DMS153 treated with DMSO at 0.1 percent for 48 hours (cell line): ENCODE results near the gene IRF6.

Experiments
- DNase-seq: peaks from one replicate; lab custom pipeline; 2025; ENCODE audit not compliant: unreplicated experiment; lab: John Stamatoyannopoulos, UW

Gene IRF6

GRCh38 chr1:209761011-209761635 lies 44.8 kb downstream of the IRF6 start:
- DNase-seq, result no peak

GRCh38 chr1:209759829-209760359 lies 46.0 kb downstream of the IRF6 start:
- DNase-seq, result no peak

DNA sequence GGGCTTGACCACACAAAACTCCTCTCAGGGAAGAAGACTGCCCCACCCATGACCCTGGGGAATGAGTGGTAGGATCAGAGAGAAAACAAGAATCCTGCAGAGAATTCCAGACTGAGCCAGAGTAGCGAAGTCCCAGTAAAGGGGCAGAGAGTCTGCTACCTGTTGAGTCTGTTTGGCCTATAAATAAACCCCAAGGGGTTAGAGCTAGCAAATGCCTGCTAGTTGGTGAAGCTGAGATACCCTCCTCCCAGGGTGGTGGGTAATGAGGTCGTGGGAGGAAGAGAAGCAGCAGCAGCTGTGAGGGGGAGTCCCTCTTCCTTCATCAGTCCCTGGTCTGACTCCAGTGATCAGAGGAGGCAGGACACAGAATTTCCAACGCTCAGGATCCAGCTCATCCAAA lies 47.5 kb downstream of the IRF6 start:
- no peak for DNase-seq

GRCh38 chr1:209756615-209757445 lies 49.1 kb downstream of the IRF6 start:
- DNase-seq, result no peak

DNA sequence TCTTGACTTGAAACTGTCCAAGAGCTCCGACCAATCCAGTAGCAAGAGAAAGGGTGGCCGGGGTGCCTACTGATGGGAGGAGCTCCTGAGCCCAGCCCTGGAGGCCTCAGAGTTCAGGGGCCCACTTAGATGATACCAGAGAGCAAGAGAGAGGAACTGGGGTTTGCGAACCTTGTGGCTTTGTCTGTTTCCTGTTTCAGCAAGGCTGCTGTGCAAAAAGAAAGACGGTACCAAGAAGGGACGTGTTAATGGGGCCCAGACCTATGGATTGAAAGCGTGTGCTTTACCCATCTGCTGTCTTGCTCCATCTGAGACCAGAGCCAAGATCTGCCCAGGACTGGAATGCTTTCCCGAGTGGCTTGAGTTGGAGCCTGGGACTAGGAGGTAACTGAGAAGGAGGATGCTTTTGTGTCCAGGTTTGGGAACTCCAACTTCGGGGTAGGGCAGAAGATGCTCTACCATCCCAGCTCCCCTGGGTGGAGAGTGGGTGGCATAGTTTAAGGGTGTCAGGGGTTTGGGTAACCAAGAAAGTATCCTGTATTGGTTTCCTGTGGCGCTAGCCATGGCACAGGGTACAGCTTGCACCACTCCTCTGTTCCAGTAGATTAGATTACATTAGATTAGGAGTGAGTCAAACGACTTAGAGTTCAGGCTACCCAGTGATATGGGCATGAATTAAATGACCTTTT lies 49.9 kb downstream of the IRF6 start, which contains the start of gene TRAF3IP3:
TRAF3IP3 (plus strand) TSS at position 128 of the 689 bp plus-strand sequence. CDS start 3,987 bp downstream, outside the sequence.
- DNase-seq, result no peak

- no peak for DNase-seq
Measured at GRCh38 chr1:209755256-209755655, 50.7 kb downstream of the IRF6 start.

- no peak for DNase-seq
Measured at GRCh38 chr1:209752890-209753289, 53.1 kb downstream of the IRF6 start.

- no peak for DNase-seq
Measured at GRCh38 chr1:209751627-209752231, 54.2 kb downstream of the IRF6 start.

DNA sequence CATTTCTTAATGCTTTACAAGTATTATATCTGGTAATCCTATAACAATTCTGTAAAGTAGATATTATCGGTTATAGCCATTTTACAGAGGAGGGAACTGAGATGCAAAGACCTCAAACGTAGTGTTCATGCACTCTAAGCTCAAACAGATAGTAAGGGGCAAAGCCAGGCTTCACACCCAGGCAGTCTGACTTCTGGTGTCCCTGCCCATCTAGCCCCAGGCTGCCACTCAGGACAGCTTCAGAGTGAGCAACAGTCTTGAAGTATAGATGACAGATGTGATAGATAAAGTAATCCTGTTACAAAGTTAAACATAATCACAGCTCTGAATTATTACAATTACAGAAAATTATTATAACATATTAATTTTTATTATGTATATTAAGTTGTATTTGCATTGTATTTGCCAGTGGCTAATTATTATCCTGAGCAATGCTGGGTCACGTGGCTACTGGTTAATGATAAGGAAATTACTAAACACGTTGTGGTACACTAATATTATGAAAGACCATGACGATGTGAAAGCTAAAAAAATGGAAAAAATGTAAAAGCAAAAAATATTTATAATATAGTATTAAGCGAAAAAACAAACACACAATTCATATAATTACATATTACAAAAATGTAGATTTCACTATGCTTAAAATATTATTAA lies 56.1 kb downstream of the IRF6 start:
- no peak for DNase-seq

DNA sequence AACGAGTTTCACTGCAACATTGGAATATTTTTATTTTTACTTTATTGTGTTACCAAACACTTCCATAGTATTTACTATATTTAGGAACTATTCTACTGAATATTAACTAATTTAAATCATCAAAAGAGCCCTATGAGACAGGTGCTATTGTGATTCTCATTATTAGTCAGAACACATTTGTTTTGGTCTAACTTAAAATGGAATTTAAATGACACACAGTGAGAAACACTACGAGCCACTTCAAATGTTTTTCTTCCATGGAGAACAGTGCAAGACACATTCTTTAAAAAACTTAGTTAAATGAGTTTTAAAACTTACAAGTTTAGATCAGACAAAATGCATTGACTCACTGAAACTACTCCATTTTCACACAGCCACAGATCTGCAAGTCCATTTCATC lies 56.7 kb downstream of the IRF6 start:
- no peak for DNase-seq

DNA sequence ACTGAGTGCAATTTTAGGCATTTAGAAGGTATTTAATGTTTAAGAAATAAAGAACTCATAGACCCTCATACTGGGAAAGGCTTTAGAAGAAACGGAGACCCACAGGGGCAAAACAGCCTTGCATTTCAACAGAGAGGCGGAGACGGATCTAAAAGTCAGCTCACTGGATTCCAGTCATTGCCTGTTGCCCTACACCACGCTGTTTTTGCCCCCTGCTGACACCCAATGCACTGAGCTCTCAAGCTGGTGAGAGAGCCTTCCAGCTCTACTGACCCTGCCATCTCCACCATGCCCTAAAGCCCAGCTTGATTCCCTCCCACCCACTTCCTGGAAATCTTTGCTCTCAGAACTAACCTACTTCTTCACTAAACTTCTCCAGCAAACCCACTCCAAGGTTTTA lies 57.3 kb downstream of the IRF6 start:
- DNase-seq, result no peak

- DNase-seq, result no peak
Measured at GRCh38 chr1:209747580-209748262, 58.2 kb downstream of the IRF6 start.

DNA sequence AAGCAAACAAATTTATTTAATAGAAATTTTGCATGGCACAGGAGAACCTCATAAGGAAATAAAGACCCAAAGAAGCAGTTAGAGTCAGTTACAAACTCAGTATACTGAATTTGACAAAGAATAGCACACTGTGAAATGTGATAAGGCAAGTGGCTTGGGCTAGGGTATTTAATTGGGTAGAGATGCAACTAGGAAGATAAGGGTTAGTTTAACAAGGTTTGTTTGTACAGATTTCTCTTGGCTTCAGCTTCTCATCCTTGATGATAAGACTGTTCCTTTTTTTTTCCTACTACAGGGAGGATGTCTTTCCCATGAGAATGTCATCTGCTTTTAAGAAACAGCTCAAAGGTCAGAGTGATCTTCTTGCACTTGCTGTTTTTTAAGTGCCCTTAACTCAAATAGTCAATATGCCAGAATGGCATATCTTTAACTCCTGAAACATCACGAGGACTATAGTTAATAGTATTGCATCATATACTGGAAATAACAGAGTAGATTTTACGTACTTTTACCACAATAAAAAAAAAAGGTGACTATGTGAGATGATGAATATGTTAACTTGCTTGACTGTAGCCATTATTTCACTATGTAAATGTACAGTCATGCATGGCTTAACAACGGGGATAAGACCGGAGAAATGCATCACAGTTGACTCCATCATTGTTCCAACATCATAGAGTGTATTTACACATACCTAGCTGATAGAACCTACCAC lies 59.3 kb downstream of the IRF6 start:
- DNase-seq, result no peak

DNA sequence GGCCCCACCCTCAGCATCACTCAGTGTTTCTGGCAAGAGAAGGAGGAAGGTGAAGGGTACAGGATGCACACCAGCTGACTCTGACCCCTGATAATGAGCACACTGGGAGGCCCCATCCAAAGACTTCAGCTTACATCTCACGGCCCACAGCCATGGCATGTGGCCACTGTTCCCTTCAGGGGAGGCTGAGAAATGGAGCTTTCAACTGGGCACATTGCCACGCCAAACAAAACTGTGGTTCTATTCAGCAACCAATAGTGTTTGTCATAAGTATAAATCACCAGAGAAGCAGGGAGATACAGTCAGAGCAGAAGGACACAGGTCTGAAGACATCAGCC lies 62.8 kb downstream of the IRF6 start:
- no peak for DNase-seq

DNA sequence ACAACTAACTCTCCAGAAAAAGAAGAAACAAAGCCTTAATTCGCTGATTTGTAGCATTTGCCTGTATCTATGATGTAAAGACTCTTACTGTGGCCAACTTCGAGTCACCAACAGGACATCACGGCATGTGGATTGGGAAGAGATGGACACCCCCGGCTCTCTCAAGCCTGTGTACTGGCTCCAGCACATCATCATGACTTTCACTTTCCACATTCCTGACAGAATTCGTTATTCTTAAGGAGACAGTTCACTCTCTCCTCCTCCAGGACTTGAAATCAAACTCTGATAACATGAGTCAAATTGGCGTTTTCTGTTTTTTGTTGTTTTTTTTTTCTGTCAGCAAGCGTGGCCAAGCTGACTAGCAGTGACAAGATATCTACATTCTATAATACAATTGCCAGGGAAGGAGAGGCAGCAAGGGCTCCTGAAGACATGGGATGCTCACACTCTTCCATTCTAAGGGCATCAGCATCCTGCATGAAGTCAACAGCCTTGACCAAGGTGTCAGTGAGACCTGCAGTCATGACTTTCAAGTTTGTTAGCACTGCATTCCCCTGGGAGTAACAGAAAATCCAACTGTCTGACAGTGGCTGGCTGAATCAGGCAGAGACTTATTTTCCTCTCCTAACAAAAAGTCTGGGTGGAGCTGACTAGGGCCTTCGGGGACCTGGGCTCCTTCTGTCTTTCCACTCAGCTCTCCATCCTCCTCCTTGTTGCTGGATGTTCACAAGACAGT lies 63.4 kb downstream of the IRF6 start:
- DNase-seq, result no peak

DNA sequence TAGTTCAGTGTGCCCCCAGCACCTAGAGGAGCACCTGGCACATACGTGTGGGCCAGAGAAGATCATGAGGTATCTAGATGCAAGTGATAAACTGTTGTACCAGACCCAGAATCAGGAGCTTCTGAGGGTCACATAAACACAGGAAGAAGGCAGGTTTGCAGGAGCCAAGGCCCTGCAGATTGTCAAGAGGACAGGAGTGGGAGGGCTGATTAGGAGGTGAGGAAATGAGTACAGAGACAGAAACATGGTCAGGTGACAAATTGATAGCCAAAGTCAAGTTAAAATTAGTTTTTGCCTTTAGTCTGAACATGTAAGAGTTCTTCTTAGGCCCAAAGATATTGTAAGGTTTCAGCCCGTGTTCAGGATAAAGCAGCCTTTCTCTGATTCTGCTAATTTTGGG lies 64.1 kb downstream of the IRF6 start:
- no peak for DNase-seq

DNA sequence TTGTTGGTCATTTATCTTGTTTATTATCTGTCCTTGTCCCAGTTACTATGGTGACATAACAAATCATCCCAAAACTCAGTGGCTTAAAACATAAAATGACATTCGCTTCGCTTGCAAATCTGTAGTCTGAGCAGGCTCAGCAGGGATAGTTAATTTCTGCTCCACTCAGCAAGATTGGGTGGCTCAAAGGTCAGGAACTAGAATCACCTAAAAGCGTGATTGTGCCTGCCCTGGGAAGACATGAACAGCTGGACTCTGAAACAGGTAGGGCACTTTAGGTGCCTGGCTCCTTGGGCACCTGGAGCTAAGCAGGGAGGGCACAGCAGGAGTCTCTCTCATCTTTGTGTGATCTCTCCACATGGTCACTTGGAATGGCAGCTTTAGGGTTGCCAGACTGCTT lies 64.7 kb downstream of the IRF6 start:
- no peak for DNase-seq

GRCh38 chr1:209738270-209738669 lies 67.7 kb downstream of the IRF6 start:
- no peak for DNase-seq

- no peak for DNase-seq
Measured at GRCh38 chr1:209737118-209737505, 68.8 kb downstream of the IRF6 start.
